HepG2 (cell line): ENCODE data around the gene ANKRD13D. TPM values are rescaled to one million over a fixed set of nuclear protein-coding genes. Genes with fewer than 3 reads are reported as not detected.

Source experiments
- AHDC1 ChIP-seq: sonication (generic); formaldehyde crosslinking; IDR thresholded peaks from 2 replicates; pipeline ENCODE4 v1.5.1; 2020; ENCODE audit warnings: mild to moderate bottlenecking, missing genetic modification reagents, borderline replicate concordance
- ATF7-NPFF ChIP-seq: sonication (generic); formaldehyde crosslinking; IDR thresholded peaks from 2 replicates; pipeline ENCODE4 v1.8.1; 2023; ENCODE audit warnings: mild to moderate bottlenecking, low read depth, missing genetic modification reagents, moderate library complexity
- CEBPB ChIP-seq: IDR thresholded peaks from 2 replicates; pipeline ENCODE4 v1.6.1; 2011; ENCODE audit warnings: low read depth, low read length, improper control_type of control experiment, borderline replicate concordance
- KDM6A ChIP-seq: IDR thresholded peaks from 2 replicates; pipeline ENCODE4 v1.6.1; 2016; ENCODE audit warnings: low read depth
- KLF6 ChIP-seq: IDR thresholded peaks from 2 replicates; pipeline ENCODE4 v1.8.0; 2016; ENCODE audit warnings: missing biosample characterization, missing genetic modification reagents
- NFE2L2 ChIP-seq: fragments of 150-350 bp; IDR thresholded peaks from 2 replicates; pipeline ENCODE4 v1.6.1; 2014; ENCODE audit warnings: low read length
- RELA ChIP-seq: sonication (generic); formaldehyde crosslinking; IDR thresholded peaks from 2 replicates; pipeline ENCODE4 v1.4.0; 2020; ENCODE audit warnings: missing genetic modification reagents
- TCF7L2 ChIP-seq: IDR thresholded peaks from 2 replicates; pipeline ENCODE4 v1.6.1; 2011; ENCODE audit warnings: mild to moderate bottlenecking, low read depth, low read length, moderate library complexity
- TP53 ChIP-seq: sonication (generic); formaldehyde crosslinking; conservative IDR thresholded peaks from 2 replicates; pipeline ENCODE4 v1.4.0; 2020; ENCODE audit warnings: missing genetic modification reagents
- ZNF407 ChIP-seq: sonication (generic); formaldehyde crosslinking; IDR thresholded peaks from one replicate; pipeline ENCODE4 v1.5.1; 2020; ENCODE audit warnings: mild to moderate bottlenecking, missing genetic modification reagents; ENCODE audit errors: not compliant biosample characterization
- ZNF720 ChIP-seq: sonication (generic); formaldehyde crosslinking; IDR thresholded peaks from 2 replicates; pipeline ENCODE4 v1.4.0; 2020; ENCODE audit warnings: missing genetic modification reagents
- ZNF775 ChIP-seq: sonication (generic); formaldehyde crosslinking; IDR thresholded peaks from 2 replicates; pipeline ENCODE4 v1.4.0; 2020; ENCODE audit warnings: missing genetic modification reagents, mild to moderate bottlenecking, moderate library complexity, borderline replicate concordance
- ZNF800 ChIP-seq: sonication (generic); formaldehyde crosslinking; IDR thresholded peaks from 2 replicates; pipeline ENCODE4 v1.4.0; 2020; ENCODE audit warnings: missing genetic modification reagents
- polyA plus RNA-seq, 8 experiments: library from polyadenylated mRNA; depleted of rRNA in 3 of 8; stranded (reverse) in 7 of 8; unstranded in 1 of 8; fragments of >200 nt; fragmentation: Illumina TruSeq in 4 of 8; extraction: Trizol in 4 of 8; gene quantifications; 2 replicates each; pipeline versions ENCODE4 v1.2.1 to v1.2.3, GENCODE V29; 2011 to 2016; ENCODE audit warnings: low read depth in 4 of 8, missing spikeins in 1 of 8, mixed read lengths in 1 of 8; ENCODE audit not compliant: insufficient read depth in 1 of 8
- total RNA-seq, 5 experiments: library from RNA; depleted of rRNA; stranded (reverse); fragments of >200 nt; fragmentation: Illumina TruSeq; extraction: Trizol; gene quantifications; 2 replicates each; pipeline ENCODE4 v1.2.3, GENCODE V29; 2016; ENCODE audit warnings: low read depth in 1 of 5

ANKRD13D gene
- total and polyA plus RNA-seq, 2 of the 13 experiments (the other 11 are each of a cell fraction or from before 2014, with no cell fraction given): 18.6 to 27.3 TPM

- TF ChIP-seq KLF6 (CRISPR knock-in tag): peak; percentile 89
- no peak for TF ChIP-seq ATF7-NPFF (CRISPR knock-in tag)
- TF ChIP-seq CEBPB: 0 out of 2 replicates have a peak, but pooled peaks have one; percentile 7
- TF ChIP-seq ZNF720: no peak
- TF ChIP-seq AHDC1 (CRISPR knock-in tag): 0 out of 2 replicates have a peak, but pooled peaks have one; percentile 40
- TF ChIP-seq ZNF407 (CRISPR knock-in tag): no peak
- 0 out of 2 replicates have a peak, but pooled peaks have one; percentile 33 for TF ChIP-seq TP53 (CRISPR knock-in tag)
- TF ChIP-seq KDM6A (CRISPR knock-in tag): no peak
- no peak for TF ChIP-seq ZNF800 (CRISPR knock-in tag)
- no peak for TF ChIP-seq TCF7L2
- peak; percentile 60; the same call in 1 of the 2 replicates for TF ChIP-seq RELA (CRISPR knock-in tag)
- TF ChIP-seq NFE2L2: peak; percentile 44; the same call in 1 of the 2 replicates
- no peak for TF ChIP-seq ZNF775 (CRISPR knock-in tag)
These were observed 49.1 kb upstream of the ANKRD13D start (continued) for GRCh38 chr11:67239783-67240575.
